ENCODE measurements around the gene ZSCAN18.

ZSCAN18 gene

GRCh38 chr19:58086825-58087710 is 11.0 kb downstream of the ZSCAN18 start:
- no peak for DNase-seq

DNA sequence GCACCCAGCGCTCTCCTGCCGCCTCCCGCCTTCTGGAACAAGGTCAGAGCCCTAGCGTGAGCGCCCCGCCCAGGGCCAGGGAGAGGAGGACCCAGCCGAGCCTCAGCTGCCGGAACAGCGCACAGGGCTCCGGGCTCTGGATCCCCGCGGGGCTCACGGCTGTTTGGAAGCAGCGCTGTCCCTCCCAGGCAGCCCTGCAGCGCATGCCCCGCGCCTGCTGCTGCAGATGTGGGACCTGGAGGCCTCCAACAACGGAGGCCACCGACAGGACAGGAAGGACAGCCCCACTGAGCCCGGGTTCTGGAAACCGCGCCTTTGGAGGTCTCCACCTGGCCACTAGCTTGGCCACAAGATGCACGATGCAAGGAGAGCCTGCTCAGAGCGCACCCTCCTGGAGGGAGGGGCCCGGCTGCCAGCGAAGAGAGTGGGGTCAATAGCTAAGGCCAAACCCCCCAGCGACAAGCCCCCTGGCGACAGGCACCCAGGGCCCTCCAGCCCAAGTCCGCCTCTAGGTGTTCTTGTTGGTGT is 12.6 kb downstream of the ZSCAN18 start:
- DNase-seq = no peak

- no peak for DNase-seq
These were observed 13.3 kb downstream of the ZSCAN18 start for GRCh38 chr19:58084596-58085347.

GRCh38 chr19:58083021-58083420 is 15.0 kb downstream of the ZSCAN18 start:
- no peak for DNase-seq

DNA sequence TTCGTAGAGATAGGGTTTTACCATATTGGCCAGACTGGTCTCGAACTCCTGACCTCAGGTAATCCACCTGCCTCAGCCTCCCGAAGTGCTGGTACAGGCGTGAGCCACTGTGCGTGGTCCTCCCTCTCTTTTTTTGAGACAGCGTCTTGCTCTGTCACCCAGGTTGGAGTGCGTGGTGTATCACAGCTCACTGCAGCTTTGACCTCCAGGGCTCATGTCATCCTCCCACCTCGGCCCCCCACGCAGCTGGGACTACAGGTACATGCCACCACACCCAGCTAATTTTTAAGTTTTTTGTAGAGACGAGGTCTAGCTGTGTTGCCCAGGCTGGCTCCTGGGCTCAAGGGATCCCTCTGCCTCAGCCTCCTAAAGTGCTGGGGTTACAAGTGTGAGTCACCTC is 18.2 kb downstream of the ZSCAN18 start:
- no peak for DNase-seq

- DNase-seq = no peak
These were observed 30.7 kb downstream of the ZSCAN18 start for GRCh38 chr19:58067240-58067912.

DNA sequence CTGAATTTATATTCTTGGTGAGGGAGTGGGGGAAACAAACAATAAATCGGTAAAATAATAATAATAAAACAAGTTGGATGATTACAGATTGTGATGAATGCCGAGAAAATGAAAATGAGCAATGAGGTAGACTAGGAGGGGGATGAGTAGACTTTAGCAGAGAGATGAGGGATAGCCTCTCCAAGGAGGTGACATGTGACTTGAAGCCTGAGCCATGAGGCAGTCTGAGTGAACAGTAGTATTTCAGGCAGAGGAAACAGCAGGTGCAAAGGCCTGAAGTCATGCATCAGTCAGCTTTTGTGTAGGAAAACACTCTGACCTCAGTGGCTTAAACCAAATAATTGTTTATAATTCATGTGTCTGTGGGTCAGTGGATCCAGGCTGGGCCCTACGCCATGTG is 34.3 kb downstream of the ZSCAN18 start:
- no peak for DNase-seq

- no peak for DNase-seq
These were observed 37.8 kb downstream of the ZSCAN18 start for GRCh38 chr19:58060231-58060630.

- no peak for DNase-seq
These were observed 38.4 kb downstream of the ZSCAN18 start for GRCh38 chr19:58059671-58060078.

DNA sequence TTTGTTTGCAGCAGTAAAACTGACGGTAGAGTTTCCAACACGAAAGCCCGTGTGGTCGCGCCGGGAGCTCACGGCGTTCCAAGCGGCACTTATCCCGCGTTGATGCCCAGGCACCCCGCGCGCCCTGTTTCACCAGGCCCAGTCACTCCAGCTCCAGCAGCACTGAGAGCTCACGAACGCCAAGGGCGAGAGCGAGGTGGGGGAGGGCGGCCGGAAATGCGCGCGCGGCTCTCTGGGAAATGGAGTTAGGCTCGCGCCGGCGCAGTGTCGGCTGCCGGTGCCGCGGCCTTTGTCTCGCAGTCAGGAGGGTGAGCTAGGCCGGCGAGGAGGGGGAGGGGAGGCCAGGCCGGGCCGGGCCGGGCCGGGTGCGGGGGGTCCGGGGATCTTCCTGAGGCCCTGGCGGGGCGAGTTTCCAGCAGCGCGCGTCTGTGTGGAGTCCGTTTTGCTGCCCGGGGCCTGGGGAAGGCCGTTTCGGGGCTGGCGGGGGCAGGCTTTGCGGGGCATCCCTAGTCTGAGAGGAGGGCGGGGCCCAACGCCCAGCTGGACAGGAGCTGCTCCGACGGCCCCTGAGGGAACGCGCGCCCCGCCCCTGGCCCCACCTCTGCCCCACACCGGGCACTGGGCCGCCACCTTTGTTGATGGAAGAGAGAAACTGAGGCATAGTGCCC is 38.9 kb downstream of the ZSCAN18 start, which contains the start of gene ZNF135:
ZNF135 (plus strand) TSS at position 280 of the 668 bp plus-strand sequence. CDS start 721 bp downstream, outside the sequence.
- DNase-seq = peak; percentile 95

DNA sequence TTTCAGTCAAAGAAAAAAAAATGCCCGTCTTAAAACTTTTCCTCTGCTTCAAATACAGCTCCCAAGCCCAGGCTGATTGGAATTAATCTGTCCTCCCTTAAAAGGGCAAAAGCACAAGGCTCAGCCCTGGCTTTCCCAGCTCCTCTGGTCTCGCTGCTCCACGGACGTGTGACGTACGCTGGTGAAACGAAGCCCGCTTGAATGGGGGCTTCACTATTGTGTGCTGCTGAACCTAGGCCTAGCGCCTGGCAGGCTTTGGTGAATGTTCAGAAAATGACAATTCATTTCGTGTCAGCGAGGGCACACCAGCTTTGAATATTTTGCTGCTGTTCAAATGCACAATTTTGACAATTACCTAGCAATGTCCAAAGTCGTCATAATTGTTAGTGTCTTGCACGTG is 39.6 kb downstream of the ZSCAN18 start:
- no peak for DNase-seq

DNA sequence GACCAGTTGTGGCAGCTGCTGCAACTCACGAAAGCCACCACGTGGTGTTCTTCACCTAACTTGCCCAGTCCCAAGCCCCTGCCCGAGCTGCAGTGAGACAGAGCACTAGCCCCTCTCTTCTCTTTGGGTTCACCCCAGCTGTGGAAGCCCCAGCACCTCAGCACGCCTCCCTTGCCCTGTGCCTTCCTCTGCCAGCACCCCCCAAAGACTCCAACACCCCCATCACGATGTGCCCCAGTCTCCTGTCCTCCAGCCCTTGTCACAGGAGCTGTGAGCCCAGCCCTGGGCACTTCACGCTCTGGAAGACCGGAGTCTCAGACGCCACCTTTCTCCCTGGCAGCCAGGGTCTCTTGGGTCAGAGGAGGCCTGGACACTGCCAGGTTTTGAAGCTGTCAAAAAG is 41.2 kb downstream of the ZSCAN18 start:
- no peak for DNase-seq

- DNase-seq = no peak
These were observed 41.8 kb downstream of the ZSCAN18 start for GRCh38 chr19:58056261-58056660.

DNA sequence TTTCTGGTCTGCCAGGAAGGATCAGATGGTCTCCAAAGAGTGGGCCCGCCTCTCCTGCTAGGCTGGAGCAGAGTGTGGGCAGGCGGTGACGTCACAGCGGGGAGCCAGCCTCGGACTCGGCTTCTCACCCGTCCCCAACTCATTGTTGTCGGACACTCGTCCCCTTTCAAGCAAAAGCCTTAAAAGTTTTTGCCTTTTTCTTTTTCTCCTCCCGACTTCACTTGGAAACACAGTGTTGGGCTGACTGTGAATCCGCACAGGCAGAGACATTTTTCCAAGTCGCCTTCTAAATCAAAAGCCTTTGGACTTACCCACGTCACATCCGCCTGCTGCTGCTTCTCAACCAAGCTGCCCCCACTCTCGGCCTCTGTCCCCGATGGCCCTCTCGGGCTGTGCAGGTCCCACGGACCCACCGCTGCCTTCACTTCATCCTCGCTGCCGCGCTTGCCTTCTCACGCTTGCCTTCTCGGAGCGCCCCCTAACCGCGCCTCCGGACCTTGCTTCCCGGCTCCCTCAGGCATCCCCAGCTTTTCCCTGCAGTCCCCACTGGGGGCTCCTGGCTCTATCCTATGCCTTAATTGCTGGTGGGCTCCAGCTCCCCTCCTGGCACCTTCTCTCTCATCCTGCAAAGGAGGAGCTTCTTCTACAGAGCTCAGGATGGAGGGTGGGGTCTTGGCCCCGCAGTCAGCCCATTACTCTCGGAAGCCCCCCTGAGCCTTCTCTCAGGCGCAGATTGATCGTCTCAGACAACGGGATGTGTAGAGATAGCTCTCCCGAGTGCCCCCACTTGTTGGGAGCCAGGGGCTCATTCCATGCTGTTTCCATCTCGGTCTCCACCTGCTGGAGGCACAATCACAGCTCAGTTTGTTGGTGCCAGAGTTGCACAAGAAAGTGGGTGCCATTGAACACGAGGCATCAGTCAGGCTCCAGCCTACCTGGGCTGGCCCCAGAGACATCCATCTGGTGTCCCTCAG is 42.8 kb downstream of the ZSCAN18 start:
- peak; percentile 80 for DNase-seq

- DNase-seq = no peak
These were observed 44.4 kb downstream of the ZSCAN18 start for GRCh38 chr19:58053480-58054156.

DNA sequence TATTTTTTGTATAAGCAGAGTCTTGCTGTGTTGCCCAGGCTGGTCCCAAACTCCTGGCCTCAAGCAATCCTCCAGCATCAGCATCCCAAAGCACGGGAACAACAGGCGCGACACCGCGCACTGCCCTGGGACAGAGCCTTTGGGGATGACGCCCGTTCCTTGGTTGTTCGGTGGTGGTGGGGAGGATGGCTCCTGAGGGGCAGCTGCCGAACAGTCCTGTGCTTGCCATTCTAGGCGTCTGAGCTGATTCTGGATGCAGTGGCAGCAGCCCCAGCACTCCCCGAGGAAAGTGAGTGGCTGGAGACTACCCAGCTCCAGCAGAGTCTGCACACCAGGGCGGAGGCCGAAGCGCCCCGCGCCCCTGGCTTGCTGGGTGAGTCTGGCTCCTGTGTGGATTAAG is 45.8 kb downstream of the ZSCAN18 start:
- DNase-seq = no peak

DNA sequence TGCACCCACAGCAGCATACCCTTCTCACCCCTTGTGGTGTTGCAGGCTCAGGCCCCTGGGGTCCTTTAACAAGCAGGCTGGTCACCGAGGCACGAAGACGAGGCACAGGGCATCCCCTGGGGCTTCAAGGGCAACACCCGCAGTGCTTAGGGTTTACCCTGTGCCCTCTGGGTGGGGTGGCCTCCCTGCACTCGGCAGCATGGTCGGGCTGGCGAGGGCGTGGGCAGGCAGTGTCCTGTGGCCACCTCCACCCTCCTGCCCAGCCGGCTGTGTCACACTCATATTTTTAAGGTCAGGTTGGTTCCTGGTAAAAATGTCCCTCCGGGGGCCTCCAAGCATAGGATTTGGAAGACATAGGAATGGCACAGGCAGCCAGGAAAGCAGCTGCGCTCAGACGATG is 50.4 kb downstream of the ZSCAN18 start:
- no peak for DNase-seq

- DNase-seq = no peak
These were observed 51.2 kb downstream of the ZSCAN18 start for GRCh38 chr19:58046856-58047255.

DNA sequence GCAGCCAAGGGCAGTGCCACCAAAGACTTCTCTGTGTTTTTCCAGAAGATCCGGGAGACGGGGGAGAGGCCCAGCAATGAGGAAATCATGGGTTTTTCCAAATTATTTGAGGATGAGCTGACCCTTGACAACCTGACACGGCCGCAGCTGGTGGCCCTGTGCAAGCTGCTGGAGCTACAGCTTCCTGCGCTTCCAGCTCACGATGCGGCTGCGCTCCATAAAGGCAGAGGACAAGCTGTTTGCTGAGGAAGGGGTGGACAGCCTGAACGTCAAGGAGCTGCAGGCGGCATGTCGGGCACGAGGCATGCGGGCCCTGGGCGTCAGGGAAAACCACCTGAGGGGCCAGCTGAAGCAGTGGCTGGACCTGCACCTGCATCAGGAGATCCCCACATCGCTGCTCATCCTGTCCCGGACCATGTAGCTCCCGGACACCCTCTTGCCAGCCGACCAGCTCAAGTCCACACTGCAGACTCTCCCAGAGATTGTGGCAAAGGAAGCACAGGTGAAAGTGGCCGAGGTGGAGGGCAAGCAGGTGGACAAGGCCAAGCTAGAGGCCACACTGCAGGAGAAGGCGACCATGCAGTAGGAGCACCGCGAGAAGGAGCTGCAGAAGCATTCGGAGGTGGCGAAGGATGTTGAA is 52.5 kb downstream of the ZSCAN18 start:
- no peak for DNase-seq

DNA sequence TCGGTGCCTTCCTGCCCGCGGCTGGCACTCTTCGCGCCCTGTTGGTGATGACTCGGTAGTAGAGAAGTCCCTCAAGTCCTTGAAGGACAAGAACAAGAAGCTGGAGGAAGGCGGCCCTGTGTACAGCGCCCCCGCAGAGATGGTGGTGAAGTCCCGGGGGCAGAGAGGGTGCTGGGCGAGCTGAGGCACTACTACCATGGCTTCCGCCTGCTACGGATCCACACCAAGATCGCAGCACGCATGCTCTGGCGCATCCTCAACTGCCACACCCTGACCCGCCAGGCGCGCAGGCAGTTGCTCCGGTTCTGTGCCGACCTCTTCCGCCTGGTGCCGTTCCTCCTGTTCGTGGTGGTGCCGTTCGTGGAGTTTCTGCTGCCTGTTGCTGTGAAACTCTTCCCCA is 53.1 kb downstream of the ZSCAN18 start:
- no peak for DNase-seq
